TTC549 (cell line): ENCODE results near the gene DAB1.

Source experiments
- FAIRE-seq: peaks from 2 replicates; lab custom pipeline; 2012; peaks lifted over from hg19 to GRCh38; lab: Jason Lieb, UNC

The DAB1 gene

GRCh38 chr1:57162607-57163261, 261.1 kb downstream of the DAB1 start:
- no peak for FAIRE-seq

GRCh38 chr1:57160594-57160993, 263.3 kb downstream of the DAB1 start:
- no peak for FAIRE-seq

- FAIRE-seq: no peak
Observed at GRCh38 chr1:57158604-57158998, 265.3 kb downstream of the DAB1 start.

- FAIRE-seq: no peak
Observed at GRCh38 chr1:57157818-57158603, 265.8 kb downstream of the DAB1 start.

- no peak for FAIRE-seq
Observed at GRCh38 chr1:57156907-57157306, 267.0 kb downstream of the DAB1 start.

- no peak for FAIRE-seq
Observed at GRCh38 chr1:57146100-57146499, 277.8 kb downstream of the DAB1 start.

GRCh38 chr1:57142999-57143398, 280.9 kb downstream of the DAB1 start:
- no peak for FAIRE-seq

GRCh38 chr1:57142169-57142568, 281.7 kb downstream of the DAB1 start:
- FAIRE-seq: no peak

GRCh38 chr1:57138432-57139078, 285.3 kb downstream of the DAB1 start:
- FAIRE-seq: no peak

- FAIRE-seq: no peak
Observed at GRCh38 chr1:57137980-57138379, 285.9 kb downstream of the DAB1 start.

- FAIRE-seq: no peak
Observed at GRCh38 chr1:57134803-57135202, 289.1 kb downstream of the DAB1 start.

GRCh38 chr1:57133686-57134085, 290.2 kb downstream of the DAB1 start:
- no peak for FAIRE-seq

- FAIRE-seq: no peak
Observed at GRCh38 chr1:57132993-57133622, 290.8 kb downstream of the DAB1 start.

GRCh38 chr1:57131701-57132394, 292.0 kb downstream of the DAB1 start:
- no peak for FAIRE-seq

- FAIRE-seq: no peak
Observed at GRCh38 chr1:57131257-57131656, 292.6 kb downstream of the DAB1 start.

- FAIRE-seq: no peak
Observed at GRCh38 chr1:57129865-57130264, 294.0 kb downstream of the DAB1 start.

GRCh38 chr1:57127976-57128375, 295.9 kb downstream of the DAB1 start:
- FAIRE-seq: no peak

- no peak for FAIRE-seq
Observed at GRCh38 chr1:57124768-57125446, 299.0 kb downstream of the DAB1 start.

- FAIRE-seq: no peak
Observed at GRCh38 chr1:57124170-57124569, 299.7 kb downstream of the DAB1 start.

- FAIRE-seq: no peak
Observed at GRCh38 chr1:57122031-57122430, 301.8 kb downstream of the DAB1 start.

- no peak for FAIRE-seq
Observed at GRCh38 chr1:57118948-57119603, 304.8 kb downstream of the DAB1 start.
